Pericardium fibroblast (primary cell): ENCODE measurements around the gene CTCF. TPM values are rescaled to one million over a fixed set of nuclear protein-coding genes. Genes with fewer than 3 reads are reported as not detected.

Experiments
- total RNA-seq: library from RNA; depleted of rRNA; stranded (reverse); fragments of >200 nt; gene quantifications from 2 replicates; pipeline ENCODE4 v1.2.3, GENCODE V29; 2015

The CTCF gene, protein sequence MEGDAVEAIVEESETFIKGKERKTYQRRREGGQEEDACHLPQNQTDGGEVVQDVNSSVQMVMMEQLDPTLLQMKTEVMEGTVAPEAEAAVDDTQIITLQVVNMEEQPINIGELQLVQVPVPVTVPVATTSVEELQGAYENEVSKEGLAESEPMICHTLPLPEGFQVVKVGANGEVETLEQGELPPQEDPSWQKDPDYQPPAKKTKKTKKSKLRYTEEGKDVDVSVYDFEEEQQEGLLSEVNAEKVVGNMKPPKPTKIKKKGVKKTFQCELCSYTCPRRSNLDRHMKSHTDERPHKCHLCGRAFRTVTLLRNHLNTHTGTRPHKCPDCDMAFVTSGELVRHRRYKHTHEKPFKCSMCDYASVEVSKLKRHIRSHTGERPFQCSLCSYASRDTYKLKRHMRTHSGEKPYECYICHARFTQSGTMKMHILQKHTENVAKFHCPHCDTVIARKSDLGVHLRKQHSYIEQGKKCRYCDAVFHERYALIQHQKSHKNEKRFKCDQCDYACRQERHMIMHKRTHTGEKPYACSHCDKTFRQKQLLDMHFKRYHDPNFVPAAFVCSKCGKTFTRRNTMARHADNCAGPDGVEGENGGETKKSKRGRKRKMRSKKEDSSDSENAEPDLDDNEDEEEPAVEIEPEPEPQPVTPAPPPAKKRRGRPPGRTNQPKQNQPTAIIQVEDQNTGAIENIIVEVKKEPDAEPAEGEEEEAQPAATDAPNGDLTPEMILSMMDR
- total RNA-seq, result 13.1 and 17.8 TPM in 2 replicates

DNA sequence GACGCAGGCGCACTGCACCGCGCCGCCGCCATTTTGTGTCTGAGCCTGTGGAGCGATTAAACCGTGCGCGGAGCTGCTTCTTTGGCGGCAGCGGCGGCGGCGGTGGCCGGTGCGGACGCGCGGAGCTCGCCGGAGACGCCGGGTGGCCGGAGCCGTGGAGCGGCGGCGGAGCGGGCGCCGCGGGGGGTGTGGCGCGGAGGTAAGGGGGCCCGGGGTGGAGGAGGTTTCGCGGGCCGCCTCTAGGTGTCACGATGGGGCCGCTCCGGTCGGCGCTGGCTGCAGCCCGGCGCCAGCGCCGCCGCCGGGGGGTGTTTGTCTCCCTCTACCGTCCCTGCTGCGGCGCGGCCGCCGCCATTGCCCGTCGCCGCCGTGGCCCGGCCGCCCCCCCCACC is at the start of gene CTCF:
CTCF (plus strand) TSS at position 1 of the 392 bp plus-strand sequence. CDS start 48,307 bp downstream, outside the sequence.

DNA sequence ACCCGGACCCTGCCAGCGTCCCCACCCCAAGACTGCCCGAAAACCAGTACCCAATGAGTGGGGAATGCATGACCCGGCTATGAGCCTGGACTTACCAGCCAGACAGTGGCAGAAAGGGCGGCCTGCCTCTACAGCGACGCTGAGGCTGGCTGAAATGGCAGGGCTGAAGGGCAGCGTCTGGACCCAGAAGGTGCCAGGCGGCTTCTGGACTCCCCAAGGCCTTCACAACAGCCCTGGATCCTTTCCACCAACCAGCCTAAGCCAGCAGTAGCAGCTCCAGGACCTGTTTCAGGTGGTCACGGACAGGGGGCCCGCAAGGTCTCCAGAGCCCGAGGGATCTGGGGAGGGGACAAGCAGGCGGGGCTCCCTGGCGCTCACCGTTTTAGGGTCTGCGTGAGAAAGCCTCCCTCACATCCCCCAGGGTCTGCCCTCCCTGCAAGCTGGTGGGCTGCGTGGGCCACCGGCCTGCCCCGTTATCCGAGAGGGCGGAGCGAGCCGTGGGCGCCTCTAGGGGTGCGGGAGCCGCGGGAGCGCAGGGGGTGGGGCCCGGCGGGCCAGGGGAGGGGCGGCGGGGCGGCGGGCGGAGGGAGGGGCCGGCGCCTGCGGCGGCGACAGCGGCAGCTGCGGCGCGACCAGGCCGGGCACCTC is 34.0 kb upstream of the CTCF start, which contains the start of gene RIPOR1:
RIPOR1 (plus strand) TSS at position 608 of the 648 bp plus-strand sequence. CDS start 9,618 bp downstream, outside the sequence.

DNA sequence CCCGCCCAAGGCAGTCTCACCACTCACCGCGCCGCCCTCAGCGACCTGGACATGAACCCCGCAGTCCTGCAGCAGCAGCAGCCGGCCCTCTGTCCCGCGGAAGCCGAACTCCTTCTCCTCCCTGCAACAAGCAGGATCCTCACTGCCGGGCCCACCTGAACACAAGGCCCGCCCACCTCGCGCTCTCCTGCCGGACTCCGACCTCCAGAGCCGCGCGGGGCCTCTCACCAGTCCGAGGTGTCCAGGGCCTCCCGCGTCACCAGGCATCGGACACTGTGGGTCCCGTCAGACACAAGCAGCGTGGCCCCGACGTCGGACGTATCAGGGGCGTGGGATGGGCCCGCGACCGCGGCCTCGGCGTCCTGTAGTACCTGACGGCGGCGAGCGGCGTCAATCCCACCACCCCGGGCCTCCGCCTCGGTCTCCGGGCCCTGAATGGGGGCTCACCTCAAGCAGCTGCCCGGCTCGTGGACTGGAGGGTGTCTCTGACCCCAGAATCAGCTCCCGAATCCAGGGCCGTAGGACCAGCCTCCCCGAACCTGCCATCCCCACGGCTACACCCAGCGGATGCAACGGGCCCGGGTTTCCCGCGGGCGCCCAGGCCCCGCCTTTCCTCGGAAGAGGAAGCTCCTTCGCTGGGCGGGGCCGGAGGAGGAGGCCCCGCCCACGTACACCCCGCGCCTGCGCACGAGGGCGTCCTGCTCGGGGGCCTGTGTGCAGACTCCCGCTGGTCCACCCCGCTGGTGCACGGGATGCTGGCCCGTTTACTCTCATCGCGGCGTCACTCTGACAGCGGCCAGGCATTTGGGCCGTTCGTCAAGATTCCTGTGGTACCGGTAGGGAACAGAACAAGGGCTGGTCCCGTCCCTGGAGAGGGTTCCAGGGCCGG is 97.6 kb downstream of the CTCF start, which contains the start of gene ACD:
ACD (minus strand) TSS at position 586 of the 889 bp plus-strand sequence; CDS start at position 546, 40 bp downstream.

DNA sequence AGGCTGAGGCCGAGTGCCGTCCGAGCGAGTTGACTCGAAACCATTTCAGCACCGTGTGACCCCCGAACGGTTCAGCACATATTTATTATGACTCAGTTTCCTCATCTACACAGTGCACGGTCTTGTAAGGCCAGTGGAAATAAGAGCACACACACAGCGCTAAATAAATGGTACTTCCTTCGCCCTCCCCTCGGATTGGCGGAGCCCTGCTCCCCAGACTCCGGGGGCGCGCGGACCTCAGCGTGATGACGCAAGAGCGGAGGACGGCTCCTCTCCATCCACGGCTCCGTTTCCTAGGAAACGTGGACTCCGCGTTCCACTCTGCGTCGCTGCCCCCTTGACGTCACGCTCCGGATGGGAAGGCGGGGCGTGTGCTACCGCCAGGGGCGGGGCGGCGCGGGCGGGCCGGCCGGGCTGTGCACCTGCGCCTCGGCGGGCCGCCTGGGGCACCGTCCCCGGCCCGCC is 98.3 kb downstream of the CTCF start, which contains the start of gene PARD6A:
PARD6A (plus strand) TSS at position 397 of the 465 bp plus-strand sequence. CDS start 79 bp downstream, outside the sequence.

DNA sequence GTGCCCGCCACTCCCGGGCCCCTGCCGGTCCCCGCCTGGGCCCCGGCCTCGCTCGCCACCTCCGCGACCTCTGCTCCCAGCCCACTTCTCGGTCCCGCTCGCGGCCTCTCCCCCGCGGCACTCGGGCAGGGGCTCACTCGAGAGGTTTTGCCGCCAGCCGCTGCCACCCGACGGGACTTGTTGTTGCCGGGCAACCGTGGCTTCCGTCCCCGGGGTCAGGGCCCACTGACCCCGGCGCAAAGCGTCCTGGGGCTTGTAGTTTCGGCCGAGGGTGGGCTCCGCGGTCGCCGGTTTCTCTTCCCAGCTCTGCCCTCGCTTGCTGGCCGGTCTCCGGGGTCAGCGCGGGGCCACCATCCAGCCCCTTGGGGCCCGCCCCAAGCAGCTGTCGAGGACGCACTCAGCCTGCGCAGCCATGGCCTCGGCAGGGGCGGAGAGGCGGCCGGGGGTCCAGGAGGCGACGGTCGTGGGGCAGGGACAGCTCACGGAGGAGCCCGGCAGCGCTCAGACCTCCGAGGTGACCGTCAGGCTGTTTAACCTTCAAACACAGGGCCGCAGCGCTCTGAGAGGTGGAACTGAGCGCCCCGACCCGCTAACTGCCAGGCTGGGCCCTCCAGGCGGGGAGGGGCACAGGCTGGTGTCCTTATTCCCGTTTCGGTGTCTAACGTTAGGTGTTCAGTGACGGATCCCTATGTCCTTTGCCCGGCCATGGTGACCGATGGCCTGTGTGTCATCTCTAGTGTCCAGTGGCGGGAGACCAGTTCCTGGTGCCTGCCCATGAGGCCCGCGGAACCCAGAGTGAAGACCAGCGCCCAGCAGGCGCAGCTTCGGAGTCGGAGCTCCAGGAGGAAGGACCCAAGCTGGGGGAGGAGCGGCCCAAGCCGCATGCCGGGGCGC is 104.5 kb downstream of the CTCF start, which contains the start of the genes C16orf86 and ENKD1:
C16orf86 (plus strand) TSS at position 256 of the 894 bp plus-strand sequence; CDS start at position 413, 157 bp downstream.
ENKD1 (minus strand) TSS at position 192 of the 894 bp plus-strand sequence. CDS start 308 bp downstream, outside the sequence.

Other genes starting within 250 kb of the CTCF start
- gene KCTD19, start 235.8 kb upstream of the CTCF start, total RNA-seq, result 0.12 TPM in 1 of 2 replicates, not detected in the other
- not detected in 2 replicates for gene LRRC36, start 235.7 kb upstream of the CTCF start, total RNA-seq
- gene TPPP3, start 169.0 kb upstream of the CTCF start, total RNA-seq, result not detected in 2 replicates
- 10.6 and 12.8 TPM in 2 replicates for gene ZDHHC1, start 146.0 kb upstream of the CTCF start, total RNA-seq
- gene HSD11B2, start 131.4 kb upstream of the CTCF start, total RNA-seq, result 0.34 TPM in 1 of 2 replicates, not detected in the other
- gene ATP6V0D1, start 81.4 kb upstream of the CTCF start, total RNA-seq, result 70.6 and 134 TPM in 2 replicates
- not detected in 2 replicates for gene AGRP, start 79.0 kb upstream of the CTCF start, total RNA-seq
- gene RIPOR1, start 33.7 kb upstream of the CTCF start, total RNA-seq, result 27.3 and 42.6 TPM in 2 replicates
- 9.8 TPM in 1 of 2 replicates, not detected in the other for gene CARMIL2, start 82.6 kb downstream of the CTCF start, total RNA-seq
- gene ACD, start 97.7 kb downstream of the CTCF start, total RNA-seq, result 17.4 and 24.3 TPM in 2 replicates
- 1.5 TPM in 1 of 2 replicates, not detected in the other for gene PARD6A, start 98.4 kb downstream of the CTCF start, total RNA-seq
- 15.5 and 16.0 TPM in 2 replicates for gene ENKD1, start 104.2 kb downstream of the CTCF start, total RNA-seq
- 2.0 and 10.3 TPM in 2 replicates for gene C16orf86, start 104.3 kb downstream of the CTCF start, total RNA-seq
- 6.5 and 8.5 TPM in 2 replicates for gene GFOD2, start 156.8 kb downstream of the CTCF start, total RNA-seq
- gene RANBP10, start 244.0 kb downstream of the CTCF start, total RNA-seq, result 5.0 and 5.2 TPM in 2 replicates
- 0.26 and 0.58 TPM in 2 replicates for gene TSNAXIP1, start 244.4 kb downstream of the CTCF start, total RNA-seq